H1 (cell line): ENCODE data around the gene GIPC2. TPM values are rescaled to one million over a fixed set of nuclear protein-coding genes. Genes with fewer than 3 reads are reported as not detected.

Source experiments
- CTCF ChIA-PET: fragments of 300-600 bp; sonication (Branson Sonifier 250); formaldehyde crosslinking; loops from one replicate; lab custom pipeline; 2021; ENCODE audit not compliant: partially characterized antibody; lab: Charles Lee
- POLR2A ChIA-PET: fragments of 300-600 bp; sonication (Branson Sonifier 250); formaldehyde crosslinking; loops from one replicate; lab custom pipeline; 2021; ENCODE audit warnings: inconsistent platforms; ENCODE audit not compliant: partially characterized antibody; lab: Charles Lee
- DNase-seq, 2 experiments: peaks; one replicate each; pipeline versions ENCODE4 v3.0.0 to v3.0.0-alpha.2; 2010 to 2022; ENCODE audit warnings: low spot score in 2 of 2, low read depth in 1 of 2, mixed read lengths in 1 of 2
- FAIRE-seq: peaks from 2 replicates; lab custom pipeline; 2011; peaks lifted over from hg19 to GRCh38; lab: Jason Lieb, UNC
- H2AFZ ChIP-seq: 2 replicates; pipeline ENCODE4 v1.8.1; 2012; ENCODE audit warnings: low read length, inconsistent platforms
- H2AK5ac ChIP-seq: 2 replicates; pipeline ENCODE4 v1.6.1; 2013; ENCODE audit warnings: low read depth, low read length
- H2BK120ac ChIP-seq: replicated peaks from 2 replicates; pipeline ENCODE3; 2013; ENCODE audit warnings: low read depth, low read length, inconsistent platforms
- H2BK12ac ChIP-seq: 2 replicates; pipeline ENCODE4 v1.6.1; 2013; ENCODE audit warnings: low read depth, low read length
- H2BK15ac ChIP-seq: 2 replicates; pipeline ENCODE4 v1.6.1; 2013; ENCODE audit warnings: low read length
- H2BK20ac ChIP-seq: 2 replicates; pipeline ENCODE4 v1.6.1; 2013; ENCODE audit warnings: low read length
- H2BK5ac ChIP-seq: 2 replicates; pipeline ENCODE4 v1.6.1; 2013; ENCODE audit warnings: low read depth, low read length
- H3K14ac ChIP-seq: 2 replicates; pipeline ENCODE4 v1.6.1; 2013; ENCODE audit warnings: inconsistent platforms; ENCODE audit not compliant: insufficient read length
- H3K18ac ChIP-seq: 2 replicates; pipeline ENCODE4 v1.6.1; 2013; ENCODE audit warnings: low read length; ENCODE audit errors: extremely low read depth
- H3K23ac ChIP-seq: 2 replicates; pipeline ENCODE4 v1.6.1; 2013; ENCODE audit warnings: inconsistent platforms; ENCODE audit not compliant: insufficient read length
- H3K23me2 ChIP-seq: 2 replicates; pipeline ENCODE4 v1.6.1; 2013; ENCODE audit warnings: low read depth, low read length
- H3K27ac ChIP-seq: 2 replicates; pipeline ENCODE4 v1.6.1; 2011; ENCODE audit warnings: low read depth, low read length, inconsistent platforms
- H3K27me3 ChIP-seq, 4 experiments: replicated peaks in 1 of 4; 1 replicate in 1 of 4; 2 replicates in 3 of 4; pipeline versions ENCODE4 v1.6.1 to v1.8.1; 2011 to 2013; ENCODE audit warnings: low read length in 3 of 4, mild to moderate bottlenecking in 3 of 4, inconsistent platforms in 2 of 4, mixed read lengths in 2 of 4, moderate library complexity in 1 of 4; ENCODE audit not compliant: control insufficient read depth in 3 of 4, insufficient read depth in 3 of 4; ENCODE audit errors: extremely low read depth in 1 of 4
- H3K36me3 ChIP-seq, 4 experiments: 2 replicates each; pipeline versions ENCODE4 v1.6.1 to v1.8.1; 2011 to 2013; ENCODE audit warnings: mild to moderate bottlenecking in 4 of 4, low read length in 3 of 4, moderate library complexity in 2 of 4, control low read depth in 1 of 4, inconsistent platforms in 1 of 4; ENCODE audit not compliant: insufficient read depth in 4 of 4, control insufficient read depth in 2 of 4
- H3K4ac ChIP-seq: replicated peaks from 2 replicates; pipeline ENCODE3; 2013; ENCODE audit warnings: low read length, low read depth, mixed read lengths, inconsistent platforms; ENCODE audit not compliant: insufficient read length
- H3K4me1 ChIP-seq, 4 experiments: replicated peaks in 1 of 4; 1 replicate in 1 of 4; 2 replicates in 3 of 4; pipeline versions ENCODE4 v1.6.1 to v1.8.1; 2011 to 2013; ENCODE audit warnings: low read length in 3 of 4, inconsistent platforms in 2 of 4, mixed read lengths in 1 of 4; ENCODE audit not compliant: insufficient read depth in 4 of 4, control insufficient read depth in 3 of 4
- H3K4me2 ChIP-seq, 2 experiments: 2 replicates each; pipeline versions ENCODE4 v1.6.1 to v1.8.1; 2011 to 2013; ENCODE audit warnings: low read depth in 2 of 2, low read length in 2 of 2, control low read depth in 1 of 2, inconsistent platforms in 1 of 2, mild to moderate bottlenecking in 1 of 2; ENCODE audit not compliant: insufficient read depth in 1 of 2
- H3K4me3 ChIP-seq, 4 experiments: fragments of 200-600, 300-600 bp in 1 of 4; sonication (generic), shearing (Covaris generic), sonication (Bioruptor Twin) in 1 of 4; 2 replicates each; pipeline versions ENCODE4 v1.5.1 to v1.8.1; 2011 to 2016; ENCODE audit warnings: low read length in 4 of 4, low read depth in 3 of 4, control low read depth in 2 of 4, inconsistent platforms in 2 of 4, mild to moderate bottlenecking in 2 of 4, mixed read lengths in 1 of 4, moderate library complexity in 1 of 4; ENCODE audit not compliant: insufficient read depth in 2 of 4; ENCODE audit errors: extremely low read depth in 1 of 4
- H3K56ac ChIP-seq: replicated peaks from 2 replicates; pipeline ENCODE3; 2013; ENCODE audit warnings: low read depth, mild to moderate bottlenecking, mixed read lengths, low read length, inconsistent platforms; ENCODE audit not compliant: insufficient read length
- H3K79me1 ChIP-seq: 2 replicates; pipeline ENCODE4 v1.6.1; 2013; ENCODE audit warnings: low read depth, low read length, control low read depth
- H3K79me2 ChIP-seq, 2 experiments: 2 replicates each; pipeline versions ENCODE4 v1.6.1 to v1.8.1; 2012 to 2013; ENCODE audit warnings: low read length in 2 of 2, mild to moderate bottlenecking in 2 of 2, inconsistent platforms in 1 of 2; ENCODE audit not compliant: insufficient read depth in 2 of 2, control insufficient read depth in 1 of 2
- H3K9ac ChIP-seq, 4 experiments: replicated peaks in 1 of 4; 1 replicate in 1 of 4; 2 replicates in 3 of 4; pipeline versions ENCODE4 v1.6.1 to v1.8.1; 2011 to 2013; ENCODE audit warnings: low read depth in 3 of 4, low read length in 3 of 4, control low read depth in 2 of 4, mild to moderate bottlenecking in 2 of 4, moderate library complexity in 2 of 4, inconsistent platforms in 1 of 4; ENCODE audit errors: extremely low read depth in 1 of 4
- H3K9me3 ChIP-seq, 2 experiments: 2 replicates each; pipeline versions ENCODE4 v1.6.1 to v1.8.1; 2012 to 2013; ENCODE audit warnings: mild to moderate bottlenecking in 2 of 2, moderate library complexity in 2 of 2, control low read depth in 1 of 2, inconsistent platforms in 1 of 2, low read depth in 1 of 2, low read length in 1 of 2, mixed read lengths in 1 of 2; ENCODE audit not compliant: insufficient read depth in 2 of 2
- H4K20me1 ChIP-seq, 2 experiments: replicated peaks in 1 of 2; 2 replicates each; pipeline versions ENCODE3 to v1.8.1; 2011 to 2013; ENCODE audit warnings: inconsistent platforms in 2 of 2, low read length in 2 of 2, mild to moderate bottlenecking in 1 of 2; ENCODE audit not compliant: insufficient read depth in 2 of 2, control insufficient read depth in 1 of 2
- H4K5ac ChIP-seq: 2 replicates; pipeline ENCODE4 v1.6.1; 2013; ENCODE audit warnings: low read length, low read depth, mixed read lengths, inconsistent platforms; ENCODE audit not compliant: insufficient read length
- H4K8ac ChIP-seq: 2 replicates; pipeline ENCODE4 v1.8.0; 2013; ENCODE audit warnings: mild to moderate bottlenecking, moderate library complexity, low read length, inconsistent platforms; ENCODE audit not compliant: insufficient read depth; ENCODE audit errors: extremely low read depth
- H4K91ac ChIP-seq: replicated peaks from 2 replicates; pipeline ENCODE3; 2013; ENCODE audit warnings: low read length, mixed read lengths, inconsistent platforms; ENCODE audit not compliant: insufficient read length
- MAFK ChIP-seq: IDR thresholded peaks from 2 replicates; pipeline ENCODE4 v1.6.1; 2012; ENCODE audit warnings: low read depth, mild to moderate bottlenecking, improper control_type of control experiment, low read length
- RAD21 ChIP-seq, 2 experiments: IDR thresholded peaks in 1 of 2; conservative IDR thresholded peaks in 1 of 2; 2 replicates each; pipeline ENCODE4 v1.6.1; 2011; ENCODE audit warnings: low read depth in 2 of 2, low read length in 2 of 2, improper control_type of control experiment in 1 of 2, inconsistent platforms in 1 of 2, mild to moderate bottlenecking in 1 of 2, moderate library complexity in 1 of 2
- SP4 ChIP-seq: IDR thresholded peaks from 2 replicates; pipeline ENCODE4 v1.6.1; 2012; ENCODE audit warnings: low read length, inconsistent platforms
- WGBS, 2 experiments: shearing (Covaris generic) in 1 of 2; methylation state at CpG; one replicate each; pipeline versions ENCODE4 v1.1.6 to v1.1.7; 2013 to 2015; ENCODE audit warnings: low lambda C conversion rate in 2 of 2, mixed read lengths in 2 of 2, inconsistent platforms in 1 of 2, low coverage in 1 of 2, missing lambda C conversion rate in 1 of 2; ENCODE audit not compliant: insufficient replicate concordance in 2 of 2, insufficient coverage in 1 of 2, insufficient read length in 1 of 2; ENCODE audit errors: extremely low coverage in 1 of 2, missing lambda C conversion rate in 1 of 2; 5-methylcytosine and 5-hydroxymethylcytosine counted together
- polyA plus RNA-seq, 7 experiments: library from polyadenylated mRNA; depleted of rRNA in 3 of 7; stranded (reverse) in 5 of 7; unstranded in 2 of 7; fragments of >200 nt in 5 of 7; fragments of 200-250 nt in 2 of 7; gene quantifications; 1 replicate in 5 of 7; 2 replicates in 1 of 7; 4 replicates in 1 of 7; pipeline versions ENCODE4 v1.2.1 to v1.2.3, GENCODE V29; 2011 to 2013; ENCODE audit warnings: missing spikeins in 2 of 7, mixed read lengths in 2 of 7
- total RNA-seq: library from RNA; stranded (reverse); fragmentation: NEBNext Ultra II Directional; extraction: Animal tissue kit (Norgen Biotek cat#: 25700); gene quantifications from 2 replicates; pipeline ENCODE4 v1.2.1, GENCODE V29; 2021

Gene GIPC2
- total and polyA plus RNA-seq, 2 of the 8 experiments (the other 6 are each of a cell fraction or from before 2014, with no cell fraction given): 0.29 to 0.69 TPM

DNA sequence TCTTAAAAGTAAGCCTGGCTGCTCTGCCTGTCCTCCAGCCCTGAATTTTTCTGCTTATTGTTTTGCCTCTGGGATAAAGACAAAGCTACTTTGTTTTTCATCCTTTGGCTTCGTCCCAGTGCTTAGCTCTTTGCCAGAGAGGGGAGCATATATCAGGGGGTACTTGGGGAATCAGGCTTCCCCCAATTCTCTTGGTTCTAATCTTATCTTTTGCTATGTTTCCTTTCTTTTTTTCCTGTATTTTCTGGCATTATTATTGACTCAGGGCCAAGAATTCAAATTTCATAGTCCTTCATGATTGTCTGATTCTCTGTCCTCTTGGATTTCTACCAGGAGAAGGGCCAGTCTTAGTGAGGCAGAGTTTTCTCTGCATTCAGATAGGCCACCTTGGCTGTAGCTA, 51.2 kb downstream of the GIPC2 start:
- Histone ChIP-seq H2BK15ac (no peak overlapping the region), H3K4ac (no peak overlapping the region), H2BK5ac (no peak overlapping the region), H2BK120ac (no peak overlapping the region), H2BK12ac (no peak overlapping the region), H3K79me1 (no peaks in the 10 kb centered on the region), H4K20me1 (no peaks in the 10 kb centered on the region), H4K8ac (no peak overlapping the region), H3K27ac (no peak overlapping the region)
- TF ChIP-seq SP4 (no peak), MAFK (no peak), RAD21 (IDR thresholded peaks at IDR 0.05 in 1 of 2, conservative IDR thresholded peaks at IDR 0.05 in 1 of 2; ENCODE audit: low read depth in 2 of 2, low read length in 2 of 2) (no peak)
- TF ChIP-seq, all 59 proteins: peak for 0
- Histone ChIP-seq H3K56ac (no peak overlapping the region), H2AK5ac (no peak overlapping the region), H3K9ac (no peak overlapping the region), H4K5ac (no peak overlapping the region), H3K4me2 (no peak overlapping the region), H2AFZ (no peak overlapping the region), H3K27me3 (no peaks in the 10 kb centered on the region), H3K36me3 (no peaks in the 10 kb centered on the region), H3K4me3 (no peak overlapping the region), H3K18ac (no peak overlapping the region), H3K23me2 (no peaks in the 10 kb centered on the region), H3K9me3 (no peaks in the 10 kb centered on the region), H2BK20ac (no peak overlapping the region), H3K14ac (no peak overlapping the region), H3K79me2 (no peaks in the 10 kb centered on the region), H3K23ac (no peak overlapping the region), H3K4me1 (no peaks in the 10 kb centered on the region), H4K91ac (no peak overlapping the region)
- FAIRE-seq: no peak
- 72% methylated on average over 1 of the region's 1 CpG; no CpG with 5 or more reads in 1 of the 2 experiments for WGBS, 2 experiments
- POLR2A ChIA-PET: interaction anchor here (1.4 kb wide), 1 partner anchor 93 kb away, joined by 3 read pairs; no protein-coding TSS in a partner anchor
- CTCF ChIA-PET: interaction anchor here (0.7 to 2.2 kb wide), 2 partner anchors 34 to 237 kb away, joined by 3 to 8 read pairs; no protein-coding TSS in a partner anchor
- DNase-seq: no peak
